K562 (cell line): ENCODE data around the gene TMA7B. TPM values are rescaled to one million over a fixed set of nuclear protein-coding genes. Genes with fewer than 3 reads are reported as not detected.

Experiments used
- BRD9 ChIP-seq: fragments of 450-650 bp; IDR thresholded peaks from 2 replicates; pipeline ENCODE4 v1.6.1; 2018; ENCODE audit warnings: low read depth; ENCODE audit not compliant: partially characterized antibody
- CBX3 ChIP-seq, 2 experiments: IDR thresholded peaks; 1 replicate in 1 of 2; 2 replicates in 1 of 2; pipeline ENCODE4 v1.6.1; 2012; ENCODE audit warnings: inconsistent platforms in 2 of 2, low read length in 2 of 2, borderline replicate concordance in 1 of 2, control low read depth in 1 of 2
- CC2D1A ChIP-seq: fragments of 450-650 bp; IDR thresholded peaks from 2 replicates; pipeline ENCODE4 v1.6.1; 2017; ENCODE audit warnings: mild to moderate bottlenecking
- GATAD2B ChIP-seq: fragments of 450-650 bp; IDR thresholded peaks from 2 replicates; pipeline ENCODE4 v1.6.1; 2017; ENCODE audit warnings: mild to moderate bottlenecking, borderline replicate concordance
- HCFC1 ChIP-seq: IDR thresholded peaks from 2 replicates; pipeline ENCODE4 v1.6.1; 2012; ENCODE audit warnings: low read depth, low read length, improper control_type of control experiment
- IRF2 ChIP-seq: sonication (generic); formaldehyde crosslinking; IDR thresholded peaks from 2 replicates; pipeline ENCODE4 v1.8.1; 2022; ENCODE audit warnings: mild to moderate bottlenecking, missing genetic modification reagents
- NFIX ChIP-seq: fragments of 250-450 bp; sonication (Bioruptor Pico); IDR thresholded peaks from 2 replicates; pipeline ENCODE4 v1.4.0; 2020; ENCODE audit warnings: low read depth, mild to moderate bottlenecking, moderate library complexity
- NR2C2 ChIP-seq, 2 experiments: fragments of 200-800 bp in 1 of 2; sonication (Bioruptor generic) in 1 of 2; sonication (generic) in 1 of 2; formaldehyde crosslinking in 1 of 2; IDR thresholded peaks; 2 replicates each; pipeline versions ENCODE4 v1.6.1 to v1.8.0; 2016 to 2022; ENCODE audit warnings: mild to moderate bottlenecking in 1 of 2, missing compliant biosample characterization in 1 of 2, missing genetic modification characterization in 1 of 2, missing genetic modification reagents in 1 of 2
- PRPF4 ChIP-seq: fragments of 200-400 bp; formaldehyde crosslinking; IDR thresholded peaks from one replicate; pipeline ENCODE4 v1.6.1; 2017; ENCODE audit warnings: low read length, low read depth, mild to moderate bottlenecking; ENCODE audit not compliant: insufficient read depth, poor library complexity, severe bottlenecking
- SREBF1 ChIP-seq: fragments of 150-350 bp; IDR thresholded peaks from 2 replicates; pipeline ENCODE4 v1.6.1; 2014; ENCODE audit warnings: antibody characterized with exemption, low read depth, low read length, borderline replicate concordance
- SREBF2 ChIP-seq: sonication (generic); formaldehyde crosslinking; IDR thresholded peaks from 2 replicates; pipeline ENCODE4 v1.4.0; 2020; ENCODE audit warnings: mild to moderate bottlenecking, missing genetic modification reagents
- WHSC1 ChIP-seq: IDR thresholded peaks from one replicate; pipeline ENCODE4 v1.6.1; 2012; ENCODE audit warnings: low read length, control low read depth, inconsistent platforms
- ZEB2 ChIP-seq: fragments of 450-650 bp; IDR thresholded peaks from 2 replicates; pipeline ENCODE4 v1.6.1; 2016
- ZFX ChIP-seq: sonication (generic); formaldehyde crosslinking; IDR thresholded peaks from 2 replicates; pipeline ENCODE4 v1.8.0; 2022; ENCODE audit warnings: mild to moderate bottlenecking, missing genetic modification reagents, moderate library complexity
- ZNF699 ChIP-seq: fragments of 250-450 bp; sonication (Bioruptor Pico); IDR thresholded peaks from 2 replicates; pipeline ENCODE4 v1.8.0; 2021; ENCODE audit warnings: mild to moderate bottlenecking, moderate library complexity; ENCODE audit not compliant: insufficient replicate concordance
- polyA plus RNA-seq, 8 experiments: library from polyadenylated mRNA; depleted of rRNA in 4 of 8; stranded (reverse) in 5 of 8; unstranded in 3 of 8; fragments of >200 nt; fragmentation: Nextera tagmentation in 2 of 8; fragmentation: Illumina TruSeq in 1 of 8; extraction: Ambion mirVana in 2 of 8; extraction: Trizol in 1 of 8; gene quantifications; 2 replicates each; pipeline versions ENCODE4 v1.2.1 to v1.2.3, GENCODE V29; 2011 to 2014; ENCODE audit warnings: inconsistent platforms in 1 of 8, missing spikeins in 1 of 8
- total RNA-seq, 7 experiments: library from RNA; depleted of rRNA in 6 of 7; stranded (reverse); fragments of >200 nt in 6 of 7; fragmentation: Illumina TruSeq in 2 of 7; extraction: Trizol in 2 of 7; gene quantifications; 2 replicates each; pipeline versions ENCODE4 v1.2.1 to v1.2.3, GENCODE V29; 2011 to 2021; ENCODE audit warnings: low replicate concordance in 1 of 7
- TF ChIP-seq, protein P1 (sequence below), 2 experiments: fragments of 450-650 bp; conservative IDR thresholded peaks; 2 replicates each; pipeline ENCODE4 v1.6.1; 2017; ENCODE audit warnings: mild to moderate bottlenecking in 2 of 2, moderate library complexity in 2 of 2
- TF ChIP-seq, protein P2 (sequence below): fragments of 450-650 bp; conservative IDR thresholded peaks from 2 replicates; pipeline ENCODE4 v1.6.1; 2016; ENCODE audit warnings: missing genetic modification characterization, low read depth, mild to moderate bottlenecking, control low read depth, missing compliant biosample characterization
- TF ChIP-seq, protein P3 (sequence below): fragments of 250-450 bp; sonication (Bioruptor Pico); IDR thresholded peaks from 2 replicates; pipeline ENCODE4 v1.6.1; 2021; ENCODE audit warnings: mild to moderate bottlenecking
- TF ChIP-seq, protein P4 (sequence below): fragments of 250-450 bp; sonication (Bioruptor Pico); IDR thresholded peaks from 2 replicates; pipeline ENCODE4 v1.4.0; 2020
- TF ChIP-seq, protein P5 (sequence below): sonication (generic); formaldehyde crosslinking; IDR thresholded peaks from 2 replicates; pipeline ENCODE4 v1.8.0; 2022; ENCODE audit warnings: mild to moderate bottlenecking, missing genetic modification reagents

The TMA7B gene
- total and polyA plus RNA-seq, 9 of the 15 experiments (the other 6 are each of a cell fraction or from before 2014, with no cell fraction given): 5.6 to 14.2 (median 11.8) TPM

DNA sequence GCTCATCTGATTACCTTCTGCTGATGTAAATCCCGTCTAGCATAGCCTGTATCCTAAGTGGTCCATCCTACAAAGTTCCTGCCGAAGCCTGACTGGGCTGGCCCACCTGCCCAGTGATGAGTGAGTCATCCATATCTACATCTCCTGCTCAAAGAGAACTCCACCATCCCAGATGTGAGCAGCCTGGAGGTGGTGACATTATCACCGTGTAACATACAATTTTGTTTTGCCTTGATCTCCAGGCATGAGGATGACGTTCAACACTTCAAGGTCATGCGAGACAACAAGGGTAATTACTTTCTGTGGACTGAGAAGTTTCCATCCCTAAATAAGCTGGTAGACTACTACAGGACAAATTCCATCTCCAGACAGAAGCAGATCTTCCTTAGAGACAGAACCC, 5.6 kb downstream of the TMA7B start (continued):
- TF ChIP-seq, protein P1, sequence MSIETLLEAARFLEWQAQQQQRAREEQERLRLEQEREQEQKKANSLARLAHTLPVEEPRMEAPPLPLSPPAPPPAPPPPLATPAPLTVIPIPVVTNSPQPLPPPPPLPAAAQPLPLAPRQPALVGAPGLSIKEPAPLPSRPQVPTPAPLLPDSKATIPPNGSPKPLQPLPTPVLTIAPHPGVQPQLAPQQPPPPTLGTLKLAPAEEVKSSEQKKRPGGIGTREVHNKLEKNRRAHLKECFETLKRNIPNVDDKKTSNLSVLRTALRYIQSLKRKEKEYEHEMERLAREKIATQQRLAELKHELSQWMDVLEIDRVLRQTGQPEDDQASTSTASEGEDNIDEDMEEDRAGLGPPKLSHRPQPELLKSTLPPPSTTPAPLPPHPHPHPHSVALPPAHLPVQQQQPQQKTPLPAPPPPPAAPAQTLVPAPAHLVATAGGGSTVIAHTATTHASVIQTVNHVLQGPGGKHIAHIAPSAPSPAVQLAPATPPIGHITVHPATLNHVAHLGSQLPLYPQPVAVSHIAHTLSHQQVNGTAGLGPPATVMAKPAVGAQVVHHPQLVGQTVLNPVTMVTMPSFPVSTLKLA (conservative IDR thresholded peaks at IDR 0.05): 0 out of 4 replicates have a peak, but pooled peaks of 1 of the 2 experiments have one; percentile 21
- no peak for TF ChIP-seq CBX3 (IDR thresholded peaks at IDR 0.05; ENCODE audit: borderline replicate concordance in 1 of 2, low read length in 2 of 2)
- TF ChIP-seq BRD9: no peak
- TF ChIP-seq ZNF699: no peak
- TF ChIP-seq SREBF1: no peak
- TF ChIP-seq SREBF2 (CRISPR knock-in tag): no peak
- TF ChIP-seq, protein P2, sequence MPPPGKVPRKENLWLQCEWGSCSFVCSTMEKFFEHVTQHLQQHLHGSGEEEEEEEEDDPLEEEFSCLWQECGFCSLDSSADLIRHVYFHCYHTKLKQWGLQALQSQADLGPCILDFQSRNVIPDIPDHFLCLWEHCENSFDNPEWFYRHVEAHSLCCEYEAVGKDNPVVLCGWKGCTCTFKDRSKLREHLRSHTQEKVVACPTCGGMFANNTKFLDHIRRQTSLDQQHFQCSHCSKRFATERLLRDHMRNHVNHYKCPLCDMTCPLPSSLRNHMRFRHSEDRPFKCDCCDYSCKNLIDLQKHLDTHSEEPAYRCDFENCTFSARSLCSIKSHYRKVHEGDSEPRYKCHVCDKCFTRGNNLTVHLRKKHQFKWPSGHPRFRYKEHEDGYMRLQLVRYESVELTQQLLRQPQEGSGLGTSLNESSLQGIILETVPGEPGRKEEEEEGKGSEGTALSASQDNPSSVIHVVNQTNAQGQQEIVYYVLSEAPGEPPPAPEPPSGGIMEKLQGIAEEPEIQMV (tag): no peak
- TF ChIP-seq NFIX: no peak
- TF ChIP-seq CC2D1A: no peak; the same call in 1 of the 2 replicates
- TF ChIP-seq, protein P3, sequence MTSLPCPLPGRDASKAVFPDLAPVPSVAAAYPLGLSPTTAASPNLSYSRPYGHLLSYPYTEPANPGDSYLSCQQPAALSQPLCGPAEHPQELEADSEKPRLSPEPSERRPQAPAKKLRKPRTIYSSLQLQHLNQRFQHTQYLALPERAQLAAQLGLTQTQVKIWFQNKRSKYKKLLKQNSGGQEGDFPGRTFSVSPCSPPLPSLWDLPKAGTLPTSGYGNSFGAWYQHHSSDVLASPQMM (CRISPR knock-in tag): no peak
- TF ChIP-seq, protein P4, sequence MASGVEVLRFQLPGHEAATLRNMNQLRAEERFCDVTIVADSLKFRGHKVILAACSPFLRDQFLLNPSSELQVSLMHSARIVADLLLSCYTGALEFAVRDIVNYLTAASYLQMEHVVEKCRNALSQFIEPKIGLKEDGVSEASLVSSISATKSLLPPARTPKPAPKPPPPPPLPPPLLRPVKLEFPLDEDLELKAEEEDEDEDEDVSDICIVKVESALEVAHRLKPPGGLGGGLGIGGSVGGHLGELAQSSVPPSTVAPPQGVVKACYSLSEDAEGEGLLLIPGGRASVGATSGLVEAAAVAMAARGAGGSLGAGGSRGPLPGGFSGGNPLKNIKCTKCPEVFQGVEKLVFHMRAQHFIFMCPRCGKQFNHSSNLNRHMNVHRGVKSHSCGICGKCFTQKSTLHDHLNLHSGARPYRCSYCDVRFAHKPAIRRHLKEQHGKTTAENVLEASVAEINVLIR (CRISPR knock-in tag): no peak
- TF ChIP-seq WHSC1: no peak
- TF ChIP-seq ZEB2: peak; percentile 94
- no peak for TF ChIP-seq ZFX (CRISPR knock-in tag)
- no peak for TF ChIP-seq PRPF4
- TF ChIP-seq GATAD2B: no peak
- no peak for TF ChIP-seq HCFC1
- TF ChIP-seq IRF2 (CRISPR knock-in tag): no peak
- TF ChIP-seq NR2C2 (CRISPR knock-in tag; IDR thresholded peaks at IDR 0.05): no peak
- TF ChIP-seq NR2C2 (tag; IDR thresholded peaks at IDR 0.05): peak; percentile 61; the same call in 1 of the 2 replicates
- TF ChIP-seq, protein P5, sequence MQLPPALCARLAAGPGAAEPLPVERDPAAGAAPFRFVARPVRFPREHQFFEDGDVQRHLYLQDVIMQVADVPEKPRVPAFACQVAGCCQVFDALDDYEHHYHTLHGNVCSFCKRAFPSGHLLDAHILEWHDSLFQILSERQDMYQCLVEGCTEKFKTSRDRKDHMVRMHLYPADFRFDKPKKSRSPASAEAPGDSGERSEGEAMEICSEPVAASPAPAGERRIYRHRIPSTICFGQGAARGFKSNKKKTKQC (CRISPR knock-in tag): no peak
